IPS-20b (cell line): Measurements from ENCODE around the gene LYVE1.

ENCODE experiments used
- H3K27ac ChIP-seq: one replicate; pipeline ENCODE4 v1.5.1; 2013; ENCODE audit warnings: low read length
- H3K27me3 ChIP-seq: 2 replicates; pipeline ENCODE4 v1.6.1; 2013; ENCODE audit warnings: mild to moderate bottlenecking, low read length, inconsistent platforms; ENCODE audit not compliant: insufficient read depth
- H3K36me3 ChIP-seq: 2 replicates; pipeline ENCODE4 v1.6.1; 2013; ENCODE audit warnings: low read depth, mild to moderate bottlenecking, inconsistent platforms, low read length, moderate library complexity; ENCODE audit not compliant: insufficient read depth
- H3K4me1 ChIP-seq: 2 replicates; pipeline ENCODE4 v1.6.1; 2013; ENCODE audit warnings: mild to moderate bottlenecking, control low read depth, inconsistent platforms, low read length, moderate library complexity; ENCODE audit not compliant: insufficient read depth
- H3K4me3 ChIP-seq: 2 replicates; pipeline ENCODE4 v1.5.1; 2013; ENCODE audit warnings: mild to moderate bottlenecking, low read length, inconsistent platforms
- H3K9ac ChIP-seq: 2 replicates; pipeline ENCODE4 v1.6.1; 2013; ENCODE audit warnings: low read depth, mild to moderate bottlenecking, inconsistent platforms, low read length, moderate library complexity
- H3K9me3 ChIP-seq: 2 replicates; pipeline ENCODE4 v1.6.1; 2013; ENCODE audit warnings: mild to moderate bottlenecking, low read depth, low read length, inconsistent platforms; ENCODE audit not compliant: insufficient read depth

Gene LYVE1

GRCh38 chr11:10590218-10590915 lies 21.9 kb upstream of the LYVE1 start:
- no peak overlapping the region for H3K9ac ChIP-seq

GRCh38 chr11:10588904-10589303 lies 20.4 kb upstream of the LYVE1 start:
- H3K36me3 ChIP-seq: no peaks in the 10 kb centered on the region
- H3K9me3 ChIP-seq: no peaks in the 10 kb centered on the region
- no peaks in the 10 kb centered on the region for H3K27me3 ChIP-seq
- H3K4me3 ChIP-seq: no peak overlapping the region
- peaks cover 2% of the 10 kb centered on the region for H3K4me1 ChIP-seq
- H3K27ac ChIP-seq: no peak overlapping the region
- H3K9ac ChIP-seq: no peak overlapping the region

More at GRCh38 chr11:10590218-10590915, 21.9 kb upstream of the LYVE1 start:
- Histone ChIP-seq H3K27me3 (no peaks in the 10 kb centered on the region), H3K36me3 (no peaks in the 10 kb centered on the region), H3K9me3 (no peaks in the 10 kb centered on the region), H3K27ac (no peak overlapping the region), H3K4me1 (no peaks in the 10 kb centered on the region; the same call in 1 of the 2 replicates), H3K4me3 (no peak overlapping the region)

- no peaks in the 10 kb centered on the region for H3K27me3 ChIP-seq
- H3K27ac ChIP-seq: no peak overlapping the region
These were observed 19.5 kb upstream of the LYVE1 start for GRCh38 chr11:10587995-10588394.

GRCh38 chr11:10587388-10587787 lies 18.9 kb upstream of the LYVE1 start:
- Histone ChIP-seq H3K9ac (no peak overlapping the region), H3K4me3 (no peak overlapping the region), H3K27me3 (no peaks in the 10 kb centered on the region), H3K27ac (no peak overlapping the region), H3K36me3 (no peaks in the 10 kb centered on the region), H3K9me3 (no peaks in the 10 kb centered on the region), H3K4me1 (peaks cover 2% of the 10 kb centered on the region; the same call in 1 of the 2 replicates)

More at GRCh38 chr11:10587995-10588394, 19.5 kb upstream of the LYVE1 start:
- Histone ChIP-seq H3K4me1 (peaks cover 2% of the 10 kb centered on the region), H3K9ac (no peak overlapping the region), H3K4me3 (no peak overlapping the region), H3K36me3 (no peaks in the 10 kb centered on the region), H3K9me3 (no peaks in the 10 kb centered on the region)

GRCh38 chr11:10584071-10584501 lies 15.6 kb upstream of the LYVE1 start:
- Histone ChIP-seq H3K36me3 (no peaks in the 10 kb centered on the region), H3K9ac (no peak overlapping the region), H3K27ac (no peak overlapping the region), H3K9me3 (no peaks in the 10 kb centered on the region), H3K27me3 (no peaks in the 10 kb centered on the region), H3K4me3 (no peak overlapping the region), H3K4me1 (peaks cover 2% of the 10 kb centered on the region; the same call in 1 of the 2 replicates)

GRCh38 chr11:10581481-10582019 lies 13.1 kb upstream of the LYVE1 start:
- no peaks in the 10 kb centered on the region for H3K9me3 ChIP-seq
- H3K4me3 ChIP-seq: no peak overlapping the region
- H3K27me3 ChIP-seq: no peaks in the 10 kb centered on the region
- peaks cover 2% of the 10 kb centered on the region; the same call in 1 of the 2 replicates for H3K4me1 ChIP-seq
- no peaks in the 10 kb centered on the region for H3K36me3 ChIP-seq
- H3K27ac ChIP-seq: no peak overlapping the region
- no peak overlapping the region for H3K9ac ChIP-seq

GRCh38 chr11:10580623-10581022 lies 12.2 kb upstream of the LYVE1 start:
- H3K27me3 ChIP-seq: no peaks in the 10 kb centered on the region
- H3K36me3 ChIP-seq: no peaks in the 10 kb centered on the region
- H3K27ac ChIP-seq: no peak overlapping the region
- H3K4me3 ChIP-seq: no peak overlapping the region
- peaks cover 2% of the 10 kb centered on the region; the same call in 1 of the 2 replicates for H3K4me1 ChIP-seq
- no peak overlapping the region for H3K9ac ChIP-seq
- no peaks in the 10 kb centered on the region for H3K9me3 ChIP-seq

GRCh38 chr11:10579700-10580099 lies 11.2 kb upstream of the LYVE1 start:
- no peaks in the 10 kb centered on the region for H3K36me3 ChIP-seq
- H3K4me3 ChIP-seq: no peak overlapping the region
- H3K4me1 ChIP-seq: no peaks in the 10 kb centered on the region
- no peaks in the 10 kb centered on the region for H3K27me3 ChIP-seq
- H3K27ac ChIP-seq: no peak overlapping the region
- no peaks in the 10 kb centered on the region for H3K9me3 ChIP-seq
- no peak overlapping the region for H3K9ac ChIP-seq

- Histone ChIP-seq H3K27ac (no peak overlapping the region), H3K27me3 (no peaks in the 10 kb centered on the region), H3K9me3 (no peaks in the 10 kb centered on the region), H3K9ac (no peak overlapping the region), H3K36me3 (no peaks in the 10 kb centered on the region), H3K4me3 (no peak overlapping the region), H3K4me1 (0 out of 2 replicates have a peak, but pooled peaks cover 3% of the 10 kb centered on the region)
These were observed 7.6 kb upstream of the LYVE1 start for GRCh38 chr11:10576035-10576398.

- no peaks in the 10 kb centered on the region for H3K9me3 ChIP-seq
- H3K4me3 ChIP-seq: no peak overlapping the region
- H3K4me1 ChIP-seq: 0 out of 2 replicates have a peak, but pooled peaks cover 3% of the 10 kb centered on the region
- H3K9ac ChIP-seq: no peak overlapping the region
- no peaks in the 10 kb centered on the region for H3K36me3 ChIP-seq
- no peak overlapping the region for H3K27ac ChIP-seq
- no peaks in the 10 kb centered on the region for H3K27me3 ChIP-seq
These were observed 7.0 kb upstream of the LYVE1 start for GRCh38 chr11:10575346-10576034.

- Histone ChIP-seq H3K36me3 (no peaks in the 10 kb centered on the region), H3K27me3 (no peaks in the 10 kb centered on the region), H3K4me3 (no peak overlapping the region), H3K9me3 (no peaks in the 10 kb centered on the region), H3K27ac (no peak overlapping the region), H3K4me1 (peaks cover 16% of the 10 kb centered on the region; the same call in 1 of the 2 replicates), H3K9ac (no peak overlapping the region)
These were observed 5.1 kb upstream of the LYVE1 start for GRCh38 chr11:10573556-10573955.

GRCh38 chr11:10573028-10573427 lies 4.6 kb upstream of the LYVE1 start:
- H3K9me3 ChIP-seq: no peaks in the 10 kb centered on the region
- H3K4me1 ChIP-seq: peaks cover 16% of the 10 kb centered on the region; the same call in 1 of the 2 replicates
- no peaks in the 10 kb centered on the region for H3K27me3 ChIP-seq
- no peak overlapping the region for H3K27ac ChIP-seq
- no peak overlapping the region for H3K4me3 ChIP-seq
- no peak overlapping the region for H3K9ac ChIP-seq
- no peaks in the 10 kb centered on the region for H3K36me3 ChIP-seq
